Cardiac muscle cell (in vitro differentiated cells and primary cell): ENCODE data around the gene EPHB6. TPM values are rescaled to one million over a fixed set of nuclear protein-coding genes. Genes with fewer than 3 reads are reported as not detected.

Source experiments
- DNase-seq, 2 donors: peaks; one replicate each; pipeline versions ENCODE4 v3.0.0 to v3.0.0-alpha.2; 2010 to 2017; ENCODE audit warnings: low read depth in 1 of 2, low spot score in 1 of 2
- H3K27ac ChIP-seq: fragments of 200-600 bp; sonication (generic); 2 replicates; pipeline ENCODE4 v1.5.1; 2016
- H3K27me3 ChIP-seq: fragments of 200-600 bp; sonication (generic); 2 replicates; pipeline ENCODE4 v1.6.0; 2016; ENCODE audit warnings: control low read depth
- H3K36me3 ChIP-seq: fragments of 200-600 bp; sonication (generic); 2 replicates; pipeline ENCODE4 v1.5.1; 2016; ENCODE audit warnings: control low read depth
- H3K4me1 ChIP-seq: fragments of 200-600 bp; sonication (generic); 2 replicates; pipeline ENCODE4 v1.8.1; 2017; ENCODE audit warnings: low read depth, mild to moderate bottlenecking, mixed run types
- H3K4me3 ChIP-seq: fragments of 200-600 bp; sonication (generic); 2 replicates; pipeline ENCODE4 v1.5.1; 2016; ENCODE audit warnings: mild to moderate bottlenecking
- H3K9me3 ChIP-seq: fragments of 200-600 bp; sonication (generic); 2 replicates; pipeline ENCODE4 v1.5.1; 2017; ENCODE audit warnings: low read depth, mild to moderate bottlenecking, control low read depth
- CTCF ChIP-seq: IDR thresholded peaks from 2 replicates; pipeline ENCODE4 v1.5.1; 2012; ENCODE audit warnings: low read depth, mild to moderate bottlenecking, low read length
- polyA plus RNA-seq: library from polyadenylated mRNA; unstranded; fragments of >200 nt; fragmentation: Nextera tagmentation; extraction: Ambion mirVana; gene quantifications from 2 replicates; pipeline ENCODE4 v1.2.1, GENCODE V29; 2016
- total RNA-seq: library from RNA; depleted of rRNA; stranded (reverse); fragments of >200 nt; gene quantifications from 2 replicates; pipeline ENCODE4 v1.2.3, GENCODE V29; 2016

EPHB6 gene
- total and polyA plus RNA-seq, 2 experiments from 2014 or later = 15.7 to 27.7 TPM

- no peak overlapping the region for H3K27ac ChIP-seq
Observed at GRCh38 chr7:142822714-142823113, 32.2 kb upstream of the EPHB6 start.

GRCh38 chr7:142827951-142828500, 26.9 kb upstream of the EPHB6 start:
- Histone ChIP-seq H3K27me3 (no peaks in the 10 kb centered on the region), H3K36me3 (no peaks in the 10 kb centered on the region), H3K4me3 (no peak overlapping the region), H3K9me3 (no peaks in the 10 kb centered on the region), H3K4me1 (no peaks in the 10 kb centered on the region), H3K27ac (no peak overlapping the region)
- DNase-seq = no peak
- no peak for TF ChIP-seq CTCF

More at GRCh38 chr7:142822714-142823113, 32.2 kb upstream of the EPHB6 start:
- H3K36me3 ChIP-seq = no peaks in the 10 kb centered on the region
- no peaks in the 10 kb centered on the region for H3K4me1 ChIP-seq
- H3K9me3 ChIP-seq = no peaks in the 10 kb centered on the region
- no peaks in the 10 kb centered on the region for H3K27me3 ChIP-seq
- no peak for TF ChIP-seq CTCF
- no peak overlapping the region for H3K4me3 ChIP-seq
- DNase-seq = no peak

- no peaks in the 10 kb centered on the region for H3K27me3 ChIP-seq
- no peak overlapping the region for H3K27ac ChIP-seq
- DNase-seq = peak in 1 of 2 donors; percentile 38
- no peak for TF ChIP-seq CTCF
- H3K36me3 ChIP-seq = no peaks in the 10 kb centered on the region
- H3K9me3 ChIP-seq = no peaks in the 10 kb centered on the region
- no peak overlapping the region for H3K4me3 ChIP-seq
- no peaks in the 10 kb centered on the region for H3K4me1 ChIP-seq
Observed at GRCh38 chr7:142832417-142832816, 22.5 kb upstream of the EPHB6 start.

GRCh38 chr7:142833174-142834048, 21.5 kb upstream of the EPHB6 start:
- no peak for TF ChIP-seq CTCF
- Histone ChIP-seq H3K27me3 (no peaks in the 10 kb centered on the region), H3K4me3 (no peak overlapping the region), H3K36me3 (no peaks in the 10 kb centered on the region), H3K27ac (no peak overlapping the region), H3K9me3 (no peaks in the 10 kb centered on the region), H3K4me1 (no peaks in the 10 kb centered on the region)
- DNase-seq = no peak

- no peaks in the 10 kb centered on the region for H3K36me3 ChIP-seq
- no peaks in the 10 kb centered on the region for H3K9me3 ChIP-seq
- H3K4me3 ChIP-seq = no peak overlapping the region
- H3K27me3 ChIP-seq = no peaks in the 10 kb centered on the region
- no peak for TF ChIP-seq CTCF
- H3K4me1 ChIP-seq = no peaks in the 10 kb centered on the region
- no peak for DNase-seq
- no peak overlapping the region for H3K27ac ChIP-seq
Observed at GRCh38 chr7:142835487-142835886, 19.4 kb upstream of the EPHB6 start.
